ENCODE results near the gene ADAMTSL2.
A peak's percentile ranks its signal among the peaks of the same experiment; 100 is the strongest.

The ADAMTSL2 gene

DNA sequence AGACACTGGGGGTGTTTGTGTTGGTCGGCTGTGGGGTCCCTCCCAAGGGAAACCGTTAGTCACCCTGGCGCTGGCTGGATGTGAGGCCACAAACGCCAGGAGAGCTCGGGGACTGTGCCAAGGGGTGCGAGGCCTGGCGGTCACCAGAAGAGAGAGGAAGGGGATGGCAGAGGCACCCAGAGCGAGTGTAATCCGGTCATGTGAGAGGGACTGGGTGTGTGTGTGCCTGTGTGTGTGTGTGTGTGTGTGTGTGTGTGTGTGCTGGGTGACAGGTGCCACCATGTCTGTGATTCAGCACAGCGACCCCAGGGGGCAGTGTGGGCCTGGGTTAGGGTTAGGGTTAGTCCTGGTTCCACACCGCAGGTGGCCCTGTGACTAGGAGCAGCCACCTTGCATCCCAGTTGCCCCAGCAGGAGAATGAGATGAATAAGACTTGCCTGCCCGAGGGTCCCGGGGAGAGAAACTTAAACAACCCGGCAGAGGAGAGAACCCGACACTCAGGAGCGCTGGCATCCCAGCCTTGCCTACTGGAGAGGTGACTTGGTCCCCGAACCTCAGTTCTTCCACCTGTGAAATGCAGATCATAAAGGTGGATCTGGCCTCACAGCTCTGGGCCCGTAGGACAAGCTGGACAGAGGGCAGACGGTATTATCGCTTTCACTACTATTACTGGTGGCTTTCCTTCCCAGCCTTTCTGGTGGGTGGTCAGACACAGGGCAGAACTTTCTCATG is 1.4 kb upstream of the ADAMTSL2 start:
- no peak overlapping the region for H3K27ac Mint-ChIP-seq
- no peaks in the 10 kb centered on the region for H3K36me3 Mint-ChIP-seq (ENCODE audit: low read depth)
- ATAC-seq (peak; percentile 41), DNase-seq (peak; percentile 75)
- no peaks in the 10 kb centered on the region for H3K9me3 Mint-ChIP-seq
- H3K4me3 Mint-ChIP-seq, result no peak overlapping the region
- peaks cover 15% of the 10 kb centered on the region for H3K27me3 Mint-ChIP-seq
- peaks cover 13% of the 10 kb centered on the region for H3K4me1 Mint-ChIP-seq

DNA sequence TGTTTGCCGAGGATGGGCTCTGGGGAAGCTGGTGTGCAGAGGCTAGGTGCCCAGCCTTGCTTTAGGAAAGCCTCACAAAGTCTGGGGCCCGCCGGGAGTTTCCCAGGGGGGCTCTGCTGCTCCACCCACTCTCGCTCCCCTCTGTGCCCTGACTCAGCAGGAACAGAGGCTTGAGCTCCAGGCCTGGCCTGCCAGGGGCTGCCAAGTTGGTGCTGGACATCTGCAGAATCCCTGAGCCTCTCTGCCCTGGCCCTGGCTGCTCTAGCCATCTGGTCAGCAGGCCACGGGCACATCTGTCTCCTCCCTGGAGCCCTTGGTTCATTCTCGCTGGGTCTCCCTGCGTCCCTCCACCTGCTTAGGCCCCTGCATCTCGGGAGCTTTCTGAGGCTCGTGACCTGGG is 647 bp upstream of the ADAMTSL2 start:
- Mint-ChIP-seq H3K36me3 (ENCODE audit: low read depth) (no peaks in the 10 kb centered on the region), H3K9me3 (no peaks in the 10 kb centered on the region), H3K27ac (no peak overlapping the region), H3K27me3 (peaks cover 16% of the 10 kb centered on the region), H3K4me1 (peaks cover 14% of the 10 kb centered on the region), H3K4me3 (no peak overlapping the region)
- ATAC-seq (no peak), DNase-seq (peak; percentile 10)

DNA sequence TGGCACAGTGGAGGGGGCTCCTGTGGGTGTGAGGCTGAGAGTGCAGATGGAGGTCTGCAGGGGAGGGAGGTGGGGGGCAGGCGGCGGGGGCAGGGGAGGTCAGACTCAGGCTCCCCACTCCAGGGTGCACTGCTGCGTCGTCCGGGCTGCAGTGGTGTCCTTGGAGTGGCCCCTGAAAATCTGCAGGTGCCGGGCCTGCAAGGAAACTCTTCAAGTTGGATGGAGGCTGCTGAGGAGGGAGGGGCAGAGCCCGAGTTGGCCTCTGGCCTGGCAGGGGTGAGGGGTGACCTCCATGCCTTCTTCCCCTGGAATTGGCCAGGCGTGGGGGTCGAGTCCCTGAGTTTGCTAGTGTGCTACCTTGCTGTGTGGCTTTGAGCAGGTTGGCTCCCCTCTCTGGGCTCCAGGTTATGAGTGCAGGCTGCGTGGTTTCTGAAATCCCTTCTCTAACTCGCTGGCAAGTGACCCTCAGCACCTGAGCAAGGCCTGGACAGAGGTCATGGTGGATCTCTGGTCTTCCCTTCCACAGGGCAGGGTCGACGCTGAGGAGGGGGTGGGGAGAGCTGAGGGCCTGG is 888 bp downstream of the ADAMTSL2 start:
- Mint-ChIP-seq H3K4me1 (peaks cover 18% of the 10 kb centered on the region), H3K36me3 (ENCODE audit: low read depth) (no peaks in the 10 kb centered on the region), H3K4me3 (no peak overlapping the region), H3K9me3 (no peaks in the 10 kb centered on the region), H3K27me3 (peaks cover 19% of the 10 kb centered on the region), H3K27ac (no peak overlapping the region)
- DNase-seq (no peak), ATAC-seq (no peak)

DNA sequence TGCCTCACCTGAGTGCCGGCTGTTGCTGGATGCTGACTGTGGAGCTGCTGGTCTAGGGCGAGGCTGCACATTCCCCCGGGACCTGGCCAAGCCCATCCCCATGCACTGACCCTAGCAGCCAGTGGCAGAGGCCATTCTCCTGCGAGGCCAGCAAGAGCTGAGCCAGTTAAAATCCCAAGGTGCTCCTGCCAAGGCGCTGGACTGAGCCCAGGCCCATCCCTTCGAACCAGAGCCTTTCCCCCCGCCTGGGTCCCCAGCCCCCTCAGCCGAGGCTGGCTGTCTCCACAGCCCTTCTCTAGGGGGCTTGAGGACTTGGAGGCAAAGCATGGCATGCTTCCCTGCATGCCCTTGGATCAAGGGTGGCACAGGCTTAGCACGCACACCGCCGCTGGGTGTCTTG is 1.6 kb downstream of the ADAMTSL2 start:
- H3K4me3 Mint-ChIP-seq, result no peak overlapping the region

DNA sequence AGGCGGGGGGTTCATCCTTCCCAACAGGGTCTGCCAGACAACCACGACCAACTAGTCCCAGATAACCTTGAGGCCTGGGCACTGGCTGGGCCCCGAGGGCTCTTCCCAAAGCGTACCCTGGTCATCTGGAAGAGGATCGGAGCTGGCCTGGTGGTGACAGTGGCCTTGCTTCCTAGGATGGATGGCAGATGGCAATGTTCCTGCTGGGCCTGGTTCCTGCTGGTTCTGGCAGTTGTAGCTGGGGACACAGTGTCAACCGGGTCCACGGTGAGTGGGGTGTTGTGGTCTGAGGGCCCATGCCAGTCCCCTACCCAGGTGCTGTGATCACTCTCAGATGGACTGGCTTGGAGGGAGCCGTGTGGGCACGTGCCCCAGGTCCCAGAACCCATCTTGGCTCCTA is 2.0 kb downstream of the ADAMTSL2 start:
- Mint-ChIP-seq H3K4me1 (peaks cover 18% of the 10 kb centered on the region), H3K27me3 (peaks cover 19% of the 10 kb centered on the region), H3K36me3 (ENCODE audit: low read depth) (no peaks in the 10 kb centered on the region), H3K9me3 (no peaks in the 10 kb centered on the region), H3K4me3 (no peak overlapping the region), H3K27ac (no peak overlapping the region)
- DNase-seq (no peak), ATAC-seq (no peak)

More for the DNA sequence above, 1.6 kb downstream of the ADAMTSL2 start:
- H3K27me3 Mint-ChIP-seq, result peaks cover 19% of the 10 kb centered on the region
- H3K36me3 Mint-ChIP-seq (ENCODE audit: low read depth), result no peaks in the 10 kb centered on the region
- H3K9me3 Mint-ChIP-seq, result no peaks in the 10 kb centered on the region
- ATAC-seq (no peak), DNase-seq (no peak)
- H3K27ac Mint-ChIP-seq, result no peak overlapping the region
- peaks cover 18% of the 10 kb centered on the region for H3K4me1 Mint-ChIP-seq

DNA sequence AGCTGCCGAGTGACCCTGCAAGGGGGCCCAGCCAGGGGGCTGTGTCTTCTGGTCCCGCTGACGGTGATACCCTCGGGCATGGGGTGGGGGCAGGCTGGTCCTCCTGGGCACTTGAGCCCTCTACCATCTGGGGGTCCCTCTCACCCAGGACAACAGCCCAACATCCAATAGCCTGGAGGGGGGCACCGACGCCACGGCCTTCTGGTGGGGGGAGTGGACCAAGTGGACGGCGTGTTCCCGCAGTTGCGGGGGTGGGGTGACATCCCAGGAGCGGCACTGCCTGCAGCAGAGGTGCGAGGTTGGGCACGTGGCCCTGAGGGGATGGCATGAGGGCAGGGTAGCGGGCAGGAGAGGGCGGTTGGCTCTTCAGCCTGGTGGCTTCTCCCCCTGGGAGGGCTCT is 2.8 kb downstream of the ADAMTSL2 start:
- Mint-ChIP-seq H3K4me1 (peaks cover 18% of the 10 kb centered on the region), H3K36me3 (ENCODE audit: low read depth) (no peaks in the 10 kb centered on the region), H3K4me3 (no peak overlapping the region), H3K27ac (no peak overlapping the region), H3K9me3 (no peaks in the 10 kb centered on the region), H3K27me3 (peaks cover 15% of the 10 kb centered on the region)
- no peak for DNase-seq
- ATAC-seq, result no peak

DNA sequence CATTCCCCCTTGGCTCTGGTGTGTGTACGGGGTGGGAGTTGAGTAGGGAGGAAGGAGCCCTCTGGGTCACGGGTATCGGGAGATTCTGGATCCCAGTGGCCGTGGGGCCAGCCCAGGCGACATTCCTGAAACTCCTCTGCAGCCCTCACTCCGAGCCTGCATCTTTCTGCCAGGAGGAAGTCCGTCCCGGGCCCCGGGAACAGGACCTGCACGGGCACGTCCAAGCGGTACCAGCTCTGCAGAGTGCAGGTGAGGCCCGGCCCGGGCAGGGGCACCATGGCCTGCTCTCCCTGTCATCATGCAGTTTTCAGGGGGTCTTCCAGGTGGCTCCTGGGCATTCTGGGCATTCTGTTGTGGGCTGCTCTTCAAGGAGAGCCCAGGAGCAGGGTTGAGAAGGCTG is 3.7 kb downstream of the ADAMTSL2 start:
- Mint-ChIP-seq H3K4me3 (no peak overlapping the region), H3K36me3 (ENCODE audit: low read depth) (no peaks in the 10 kb centered on the region), H3K27ac (no peak overlapping the region), H3K27me3 (peaks cover 11% of the 10 kb centered on the region), H3K4me1 (peaks cover 13% of the 10 kb centered on the region), H3K9me3 (no peaks in the 10 kb centered on the region)
- ATAC-seq (no peak), DNase-seq (no peak)

DNA sequence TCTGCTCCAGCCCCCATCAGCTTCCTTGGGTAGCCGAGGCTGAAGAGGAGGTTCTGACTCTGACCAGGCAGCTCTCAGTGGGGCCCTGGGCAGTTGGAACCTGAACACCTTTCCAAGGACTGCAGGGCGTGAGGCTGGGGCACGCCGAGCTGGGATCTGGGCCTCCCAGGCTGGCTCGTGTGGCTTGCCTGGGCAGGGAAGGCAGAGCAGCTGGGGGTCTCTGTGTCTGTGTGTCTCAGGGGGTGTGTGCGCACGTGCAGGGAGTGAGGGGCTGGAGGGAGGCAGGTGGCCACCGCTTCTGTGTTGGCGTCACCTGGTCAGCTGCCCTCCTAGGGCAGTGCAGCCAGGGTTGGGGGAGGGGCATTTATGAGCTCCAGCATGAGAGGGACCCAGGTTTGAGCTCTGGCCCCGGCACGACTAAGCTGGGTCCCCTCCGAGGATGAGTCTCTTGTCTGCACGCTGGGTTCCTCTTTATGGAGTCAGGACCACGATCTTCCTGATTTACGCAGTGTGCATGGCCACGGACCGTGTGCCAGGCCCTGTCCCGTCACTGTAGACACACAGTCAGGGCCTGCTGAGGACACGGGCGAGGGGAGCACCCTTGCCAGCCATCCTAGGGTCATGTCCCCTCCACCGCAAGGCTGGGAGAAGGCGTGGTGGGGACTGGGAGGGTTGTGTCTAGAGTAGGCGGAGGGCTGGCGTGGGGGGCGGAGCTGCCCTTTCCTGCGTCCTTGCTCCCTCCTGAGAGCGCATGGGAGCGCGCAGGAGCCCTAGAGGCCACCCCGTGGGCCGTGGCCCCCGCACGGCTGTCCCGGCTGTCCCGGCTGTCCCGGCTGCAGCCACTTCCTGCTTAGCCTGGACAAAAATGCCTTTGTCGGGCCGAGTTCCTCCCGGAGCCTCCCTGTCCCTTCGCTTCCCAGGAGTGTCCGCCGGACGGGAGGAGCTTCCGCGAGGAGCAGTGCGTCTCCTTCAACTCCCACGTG is 4.6 kb downstream of the ADAMTSL2 start:
- Mint-ChIP-seq H3K27me3 (peaks cover 7% of the 10 kb centered on the region), H3K4me1 (peaks cover 5% of the 10 kb centered on the region), H3K9me3 (no peaks in the 10 kb centered on the region), H3K36me3 (ENCODE audit: low read depth) (no peaks in the 10 kb centered on the region), H3K27ac (no peak overlapping the region), H3K4me3 (no peak overlapping the region)
- ATAC-seq (no peak), DNase-seq (no peak)

DNA sequence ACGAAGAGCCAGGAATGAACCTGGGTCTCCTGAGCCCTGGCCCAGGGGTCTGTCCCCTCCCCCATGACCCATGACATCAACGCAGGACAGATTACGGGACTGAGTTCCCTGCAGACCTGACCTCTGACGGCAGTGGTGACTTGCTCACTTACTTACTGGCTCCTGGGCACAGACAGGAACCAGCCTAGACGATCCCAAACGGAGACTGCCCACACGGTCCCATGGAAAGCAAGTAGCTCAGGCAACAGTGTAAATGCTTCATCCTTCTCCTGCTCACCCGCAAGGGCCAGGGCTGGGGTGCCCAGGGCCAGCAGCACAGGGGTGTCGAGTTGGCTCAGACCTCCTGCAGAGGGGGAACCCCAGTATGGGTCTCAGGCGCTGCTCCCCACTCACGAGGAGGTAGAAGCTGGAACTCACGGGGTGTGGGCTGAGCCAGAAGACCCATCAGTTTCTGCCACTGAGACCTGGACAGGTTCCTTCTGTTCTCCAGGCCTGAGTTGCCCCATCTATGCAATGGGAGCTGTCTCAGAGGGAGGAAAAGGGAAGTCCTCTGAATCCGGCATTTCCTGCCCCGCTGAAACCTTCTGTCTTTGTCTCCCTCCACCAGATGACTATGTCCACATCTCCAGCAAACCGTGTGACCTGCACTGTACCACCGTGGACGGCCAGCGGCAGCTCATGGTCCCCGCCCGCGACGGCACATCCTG is 5.6 kb downstream of the ADAMTSL2 start:
- Mint-ChIP-seq H3K4me1 (peaks cover 5% of the 10 kb centered on the region), H3K36me3 (ENCODE audit: low read depth) (no peaks in the 10 kb centered on the region), H3K27ac (no peak overlapping the region), H3K27me3 (peaks cover 7% of the 10 kb centered on the region), H3K9me3 (no peaks in the 10 kb centered on the region), H3K4me3 (no peak overlapping the region)
- ATAC-seq (no peak), DNase-seq (no peak)

DNA sequence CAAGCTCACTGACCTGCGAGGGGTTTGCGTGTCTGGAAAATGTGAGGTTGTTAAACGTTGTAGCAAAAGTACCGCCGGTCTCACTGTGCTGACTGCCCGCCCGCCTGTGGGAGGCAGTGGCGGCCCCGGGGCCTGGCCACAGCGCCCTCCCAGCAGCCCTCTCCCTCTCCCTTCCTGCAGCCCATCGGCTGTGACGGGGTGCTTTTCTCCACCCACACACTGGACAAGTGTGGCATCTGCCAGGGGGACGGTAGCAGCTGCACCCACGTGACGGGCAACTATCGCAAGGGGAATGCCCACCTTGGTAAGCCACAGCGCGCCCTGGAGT is 6.2 kb downstream of the ADAMTSL2 start:
- no peak overlapping the region for H3K4me3 Mint-ChIP-seq
- no peaks in the 10 kb centered on the region for H3K36me3 Mint-ChIP-seq (ENCODE audit: low read depth)
- peaks cover 7% of the 10 kb centered on the region for H3K27me3 Mint-ChIP-seq
- no peak overlapping the region for H3K27ac Mint-ChIP-seq
- peaks cover 5% of the 10 kb centered on the region for H3K4me1 Mint-ChIP-seq
- H3K9me3 Mint-ChIP-seq, result no peaks in the 10 kb centered on the region
- ATAC-seq (no peak), DNase-seq (no peak)

DNA sequence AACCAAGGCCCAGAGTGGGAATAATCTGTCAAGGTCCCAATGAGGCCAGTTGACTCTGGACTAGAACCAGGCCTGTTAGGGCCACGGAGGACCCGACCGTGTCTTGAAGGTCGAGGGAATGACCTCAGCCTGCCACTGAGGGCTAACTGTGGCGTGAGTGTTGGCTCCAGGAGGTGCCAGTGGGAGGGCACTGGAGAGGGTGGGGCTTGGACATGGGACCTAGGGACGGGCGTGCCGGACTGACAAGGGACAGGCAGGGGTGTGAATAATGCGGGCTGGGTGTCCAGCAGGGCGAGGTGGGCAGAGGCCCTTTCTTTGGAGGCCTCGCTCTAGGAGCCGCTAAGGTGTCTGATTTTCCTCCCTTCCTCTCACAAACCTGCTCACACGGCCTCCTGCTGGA is 7.5 kb downstream of the ADAMTSL2 start:
- H3K9me3 Mint-ChIP-seq, result no peaks in the 10 kb centered on the region
- H3K4me3 Mint-ChIP-seq, result no peak overlapping the region
- DNase-seq, result no peak
- peaks cover 7% of the 10 kb centered on the region for H3K27me3 Mint-ChIP-seq
- no peaks in the 10 kb centered on the region for H3K36me3 Mint-ChIP-seq (ENCODE audit: low read depth)
- no peak overlapping the region for H3K27ac Mint-ChIP-seq
- no peak for ATAC-seq
- H3K4me1 Mint-ChIP-seq, result peaks cover 5% of the 10 kb centered on the region

DNA sequence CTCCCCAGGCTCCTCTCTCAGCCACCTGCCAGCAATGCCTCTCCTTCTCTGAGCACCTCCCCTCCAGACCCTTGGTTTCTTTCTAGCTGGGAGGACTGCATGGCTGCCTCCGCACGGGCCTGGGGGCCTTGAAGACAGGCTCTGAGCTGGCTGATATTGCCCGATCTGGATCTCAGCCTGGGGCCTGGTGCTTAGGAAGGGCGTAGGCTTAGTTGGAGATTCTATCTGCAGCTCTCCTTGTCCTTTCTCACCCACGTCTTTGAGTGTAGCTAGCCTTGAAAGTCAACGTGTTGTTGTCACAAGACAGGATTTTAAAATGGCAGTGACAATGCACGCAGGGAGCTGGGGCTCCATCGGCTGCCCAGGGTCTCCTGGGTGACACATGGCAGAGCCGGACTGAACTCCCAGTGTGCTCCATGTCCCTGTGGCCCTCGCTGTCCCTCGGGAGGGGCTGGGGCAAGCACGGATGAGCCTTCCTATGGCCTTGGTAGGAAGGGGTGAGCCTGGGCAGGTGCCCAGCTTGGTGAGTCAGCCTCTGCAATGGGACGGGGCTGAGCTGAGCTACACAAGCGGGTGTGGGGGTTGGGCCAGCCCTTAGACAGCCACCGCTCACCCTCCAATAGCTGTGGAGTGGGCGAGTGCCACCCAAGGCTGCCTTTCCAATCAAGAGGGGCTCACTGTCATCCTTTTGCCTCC is 9.4 kb downstream of the ADAMTSL2 start:
- DNase-seq, result no peak
- Mint-ChIP-seq H3K4me1 (peaks cover 4% of the 10 kb centered on the region), H3K27ac (no peak overlapping the region), H3K9me3 (no peaks in the 10 kb centered on the region), H3K27me3 (peaks cover 4% of the 10 kb centered on the region), H3K4me3 (no peak overlapping the region), H3K36me3 (ENCODE audit: low read depth) (no peaks in the 10 kb centered on the region)
- ATAC-seq, result no peak

DNA sequence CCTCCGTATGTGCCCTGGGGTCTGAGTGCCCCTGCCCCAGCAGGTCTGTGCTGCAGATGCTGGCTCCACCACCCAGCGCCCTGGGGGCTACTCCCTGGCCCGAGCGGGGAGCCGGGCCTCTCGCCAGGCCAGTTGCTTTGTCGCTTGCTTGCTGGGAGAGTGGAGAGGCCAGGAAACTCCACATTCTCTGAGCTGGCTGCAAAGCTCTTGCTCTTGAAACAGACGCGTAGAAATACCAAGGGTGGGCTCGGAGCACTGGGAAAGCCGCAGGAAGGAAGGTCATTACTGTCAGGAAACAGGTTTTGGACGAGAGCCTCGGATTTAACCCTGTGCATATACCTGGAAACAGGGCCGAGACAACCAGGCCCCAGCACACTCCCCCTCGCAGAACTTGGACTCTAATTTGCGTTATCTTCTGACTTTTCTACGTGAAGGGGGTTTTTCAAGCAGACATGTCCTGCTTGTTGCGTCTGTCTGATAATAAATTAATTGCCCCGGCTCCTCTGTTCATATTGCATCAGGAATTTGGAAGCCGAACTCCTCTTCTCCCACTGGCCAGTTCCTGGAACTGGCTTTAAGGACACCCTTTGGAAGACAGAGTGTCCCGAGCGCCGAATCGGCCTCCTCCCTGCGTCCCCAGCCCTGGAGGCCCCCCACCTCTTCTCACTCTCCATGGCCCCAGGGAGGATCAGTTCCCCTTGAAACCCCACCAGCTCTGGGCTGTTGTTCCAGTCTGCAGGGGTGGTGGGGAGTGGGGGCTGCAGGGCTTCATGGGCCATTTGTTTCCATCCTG is 11.2 kb downstream of the ADAMTSL2 start:
- H3K4me3 Mint-ChIP-seq, result no peak overlapping the region
- no peaks in the 10 kb centered on the region for H3K36me3 Mint-ChIP-seq (ENCODE audit: low read depth)
- no peak for ATAC-seq
- no peak for DNase-seq
- no peak overlapping the region for H3K27ac Mint-ChIP-seq
- H3K9me3 Mint-ChIP-seq, result no peaks in the 10 kb centered on the region
- no peaks in the 10 kb centered on the region for H3K27me3 Mint-ChIP-seq
- H3K4me1 Mint-ChIP-seq, result no peaks in the 10 kb centered on the region
